Hepatic stellate cell (primary cell): ENCODE data around the gene B4GALT4.

Experiments used
- DNase-seq: peaks from one replicate; pipeline ENCODE4 v3.0.0; 2011; ENCODE audit warnings: low spot score

B4GALT4 gene

GRCh38 chr3:119237299-119237698 lies 3.4 kb downstream of the B4GALT4 start:
- DNase-seq: no peak

GRCh38 chr3:119236756-119237155 lies 3.9 kb downstream of the B4GALT4 start:
- DNase-seq: no peak

GRCh38 chr3:119235151-119235550 lies 5.5 kb downstream of the B4GALT4 start:
- DNase-seq: peak; percentile 54

DNA sequence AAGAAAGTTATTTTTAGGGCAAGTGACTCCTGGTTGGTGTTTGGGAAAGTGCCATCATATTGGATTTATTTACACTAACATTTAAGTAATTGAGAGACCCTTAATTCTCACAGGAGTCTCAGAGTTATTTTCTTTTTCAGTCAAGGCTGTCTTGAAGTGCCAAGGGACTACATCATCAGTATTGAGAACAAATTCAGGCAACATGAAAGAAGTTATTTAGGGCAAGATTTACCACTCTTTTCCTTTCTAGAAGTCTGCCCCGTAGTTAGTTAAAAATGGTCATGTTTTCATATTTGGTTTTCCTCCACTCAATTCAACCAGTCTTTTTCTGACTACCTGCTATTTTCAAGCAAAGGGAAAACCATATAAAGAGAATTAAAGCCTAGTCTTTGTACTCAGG lies 6.1 kb downstream of the B4GALT4 start:
- DNase-seq: no peak

- no peak for DNase-seq
Measured at GRCh38 chr3:119230745-119231144, 9.9 kb downstream of the B4GALT4 start.

- no peak for DNase-seq
Measured at GRCh38 chr3:119230071-119230470, 10.6 kb downstream of the B4GALT4 start.

- no peak for DNase-seq
Measured at GRCh38 chr3:119229190-119229589, 11.5 kb downstream of the B4GALT4 start.

GRCh38 chr3:119228373-119229145 lies 12.1 kb downstream of the B4GALT4 start:
- no peak for DNase-seq

DNA sequence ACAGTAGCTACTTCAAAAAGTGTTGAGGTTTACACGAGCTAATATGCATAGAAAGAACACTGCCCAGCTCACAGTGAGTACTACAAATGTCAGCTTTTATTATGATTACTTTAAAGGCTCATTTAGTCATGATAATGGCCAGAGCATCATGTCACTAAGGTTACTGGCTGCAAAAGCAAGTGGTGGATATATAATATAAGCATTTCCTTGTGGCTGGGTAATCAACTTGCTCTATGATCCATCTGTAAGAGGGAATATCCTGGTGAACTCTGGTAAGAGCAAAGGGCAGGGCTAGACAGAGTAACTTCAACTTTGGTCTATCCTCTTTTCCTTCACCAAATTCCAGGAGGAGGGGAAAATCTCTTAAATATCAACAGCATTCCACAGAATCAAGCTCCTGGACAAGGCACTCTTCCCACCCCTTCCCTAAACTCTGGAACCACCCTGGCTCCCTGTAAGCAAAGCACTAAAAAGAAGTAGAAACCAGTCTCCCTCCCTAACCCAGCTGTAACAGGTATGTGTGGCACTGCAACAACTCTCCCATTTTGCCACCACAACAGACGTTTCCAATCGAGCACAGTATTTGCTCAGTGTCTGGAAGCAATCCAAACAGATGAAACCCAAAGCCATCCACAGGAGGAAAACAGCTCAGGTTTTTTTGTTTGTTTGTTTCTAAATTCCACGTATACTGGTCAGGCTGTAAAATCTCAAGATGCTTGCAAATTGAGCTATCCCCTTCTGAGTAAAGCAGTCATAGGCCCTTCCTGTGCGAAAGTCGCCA lies 13.4 kb downstream of the B4GALT4 start:
- no peak for DNase-seq

DNA sequence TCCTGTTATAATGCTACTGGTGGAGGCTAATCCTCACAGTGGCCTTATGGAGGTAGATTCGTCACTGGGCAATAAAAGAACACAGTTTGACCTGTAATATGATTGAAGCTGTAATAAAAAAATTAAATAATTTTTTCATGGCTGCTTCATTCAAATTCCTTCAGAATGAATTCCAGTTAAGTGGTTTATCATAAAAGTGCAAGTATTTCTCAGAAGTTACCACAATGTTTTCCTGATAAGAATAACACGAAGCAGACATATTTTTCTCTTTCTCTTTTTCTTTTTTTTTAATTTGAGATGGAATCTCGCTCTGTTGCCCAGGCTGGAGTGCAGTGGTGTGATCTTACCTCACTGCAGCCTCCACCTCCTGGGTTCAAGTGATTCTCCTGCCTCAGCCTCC lies 15.6 kb downstream of the B4GALT4 start:
- DNase-seq: no peak

DNA sequence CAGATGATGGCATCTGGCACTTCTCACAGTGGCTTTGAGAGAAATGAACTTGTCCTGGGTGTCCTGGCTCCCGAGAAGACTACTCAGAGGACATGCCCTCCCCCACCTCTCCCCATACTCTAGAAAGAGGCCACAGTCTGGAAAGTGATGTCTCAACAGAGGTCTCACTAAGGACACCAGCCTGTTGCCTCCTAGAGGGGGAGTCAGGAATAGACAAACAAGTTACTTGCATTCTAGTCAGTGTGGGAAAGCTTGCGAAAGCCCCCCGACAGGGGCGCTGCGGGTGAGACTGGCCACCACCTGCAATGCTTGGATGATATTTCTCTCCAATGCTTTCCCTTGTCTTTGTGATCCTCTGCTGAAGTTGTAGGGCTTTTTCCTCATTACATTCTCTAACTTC lies 17.2 kb downstream of the B4GALT4 start:
- no peak for DNase-seq

DNA sequence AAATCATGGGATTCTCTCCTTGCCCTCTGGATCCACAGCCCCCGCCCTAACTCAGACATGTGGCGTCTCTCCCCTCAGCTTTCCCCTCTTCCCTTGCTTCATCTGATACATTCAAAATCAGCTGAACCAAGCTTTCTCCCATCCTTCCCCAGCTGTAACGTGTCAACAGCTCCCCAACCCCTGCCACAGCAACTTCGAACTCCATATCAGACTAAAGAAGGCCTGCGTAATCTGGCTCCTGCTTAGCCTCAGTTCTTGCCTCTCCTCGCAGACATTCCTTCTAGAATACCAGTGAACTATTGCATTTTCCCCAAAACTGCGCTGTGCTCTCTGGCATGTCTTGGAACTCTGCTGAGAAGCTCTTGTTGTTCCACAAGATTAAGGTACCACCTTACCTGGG lies 18.3 kb downstream of the B4GALT4 start:
- no peak for DNase-seq

DNA sequence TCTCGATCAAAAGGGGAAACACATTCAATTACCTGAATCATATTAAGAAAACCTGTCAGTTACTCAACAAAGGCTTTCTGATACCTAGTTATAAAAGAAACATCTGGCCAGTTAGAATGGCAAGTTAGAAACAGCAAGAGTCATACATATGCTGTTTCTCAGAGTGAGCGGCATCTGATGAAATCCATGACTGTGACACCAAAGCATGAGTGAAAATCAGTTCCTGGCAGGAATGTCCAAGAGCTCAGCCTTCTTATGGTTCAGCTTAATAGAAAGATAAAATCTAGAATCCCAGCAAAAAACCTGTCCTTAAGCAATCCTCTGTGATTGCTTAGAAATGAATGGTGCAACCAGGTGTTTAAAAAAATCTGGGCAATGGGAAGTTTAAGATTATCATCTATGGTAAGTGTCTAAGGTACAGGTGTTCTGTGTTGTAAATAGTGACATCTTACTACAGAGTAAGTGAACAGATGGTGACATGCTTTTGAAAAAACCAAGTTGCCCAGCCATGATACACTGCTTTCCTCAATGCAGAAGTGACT lies 18.8 kb downstream of the B4GALT4 start:
- DNase-seq: no peak

DNA sequence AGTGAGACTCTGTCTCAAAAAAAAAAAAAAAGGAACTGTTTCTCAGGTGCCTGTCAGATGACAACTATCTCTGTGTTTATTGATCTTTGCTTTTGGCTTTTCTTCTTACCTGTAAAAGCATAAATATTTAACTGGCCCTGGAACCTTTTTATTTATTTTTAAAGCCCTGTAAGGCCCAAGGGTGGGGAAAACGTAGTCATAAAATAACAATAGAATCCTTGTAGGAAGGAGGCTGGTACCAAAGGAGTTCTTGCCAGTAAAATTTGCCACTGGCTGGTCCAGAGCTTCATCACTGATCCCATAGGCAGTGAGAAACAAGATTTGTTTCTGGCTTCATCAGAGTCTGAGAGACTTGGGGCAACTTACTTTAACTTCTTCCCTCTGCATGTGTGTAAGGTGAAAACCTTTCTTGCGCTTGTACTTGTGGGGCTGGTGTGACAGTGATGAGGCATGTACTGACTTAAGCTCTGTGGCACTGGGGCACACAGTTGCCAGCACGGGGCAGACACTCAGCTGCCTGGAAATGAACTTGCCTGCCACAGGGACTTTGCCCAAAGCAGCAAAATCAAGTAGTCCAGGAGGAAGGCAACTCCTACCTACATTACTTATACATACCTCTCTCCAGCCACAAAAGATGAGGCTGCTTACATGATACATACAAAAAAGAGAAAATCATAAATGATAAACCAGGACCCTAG lies 19.6 kb downstream of the B4GALT4 start:
- DNase-seq: no peak

GRCh38 chr3:119220198-119220597 lies 20.5 kb downstream of the B4GALT4 start:
- no peak for DNase-seq

- no peak for DNase-seq
Measured at GRCh38 chr3:119219069-119219468, 21.6 kb downstream of the B4GALT4 start.

DNA sequence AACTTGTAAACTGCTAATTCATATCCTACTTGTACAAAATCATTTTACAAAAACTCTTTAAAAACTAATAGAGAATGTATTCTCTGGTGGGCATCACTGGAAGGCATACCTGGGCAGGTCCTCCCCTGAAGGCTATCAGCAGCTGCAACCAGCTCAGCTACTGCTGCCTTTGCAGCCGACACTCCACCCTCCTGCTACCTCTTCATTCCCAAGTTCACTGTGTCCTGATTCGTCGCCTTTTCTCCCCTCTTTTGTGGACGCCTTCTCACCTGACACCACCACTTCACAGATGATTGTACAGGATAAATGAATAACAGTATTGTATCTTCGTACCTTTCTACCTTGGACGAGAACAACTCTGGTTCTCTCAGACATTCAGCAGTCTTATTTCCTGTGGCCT lies 28.9 kb downstream of the B4GALT4 start:
- DNase-seq: no peak

DNA sequence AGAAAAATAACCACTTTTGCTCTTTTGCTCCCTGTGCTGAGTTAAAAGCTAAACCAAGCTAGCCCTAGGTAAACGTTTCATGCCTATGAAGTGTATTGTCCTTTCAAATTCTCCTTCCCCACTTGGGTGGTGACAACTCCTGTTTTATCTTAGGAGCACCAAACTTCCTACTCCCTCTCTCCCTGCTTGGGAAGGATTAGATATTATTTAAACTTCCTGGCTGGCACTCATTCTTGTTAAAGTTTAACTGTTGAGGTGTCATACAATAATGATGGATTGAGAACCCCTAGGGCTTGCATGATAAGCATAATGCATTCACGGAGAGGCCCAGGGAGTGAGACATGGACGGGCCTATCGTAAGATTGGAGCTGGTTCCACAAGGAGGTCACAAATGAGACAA lies 29.5 kb downstream of the B4GALT4 start:
- DNase-seq: no peak

DNA sequence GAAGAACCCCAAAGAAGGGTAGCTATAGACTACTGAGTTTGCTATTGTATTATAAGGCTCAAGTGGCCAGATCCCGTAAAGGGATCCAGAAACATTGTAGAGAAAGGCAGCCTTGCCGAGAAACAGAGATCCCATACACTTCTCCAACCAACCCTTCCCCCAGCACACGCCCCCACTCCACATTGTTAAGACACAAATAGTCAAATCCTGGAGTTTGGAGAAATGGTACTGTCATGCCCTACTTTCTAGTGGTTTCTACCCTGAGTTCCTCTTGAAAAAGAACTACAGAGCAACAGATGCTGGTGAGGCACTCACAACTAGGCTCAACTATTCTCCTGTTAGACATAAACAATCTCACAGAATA lies 33.2 kb downstream of the B4GALT4 start:
- no peak for DNase-seq

GRCh38 chr3:119206611-119207511 lies 33.8 kb downstream of the B4GALT4 start:
- no peak for DNase-seq

GRCh38 chr3:119205685-119206084 lies 35.0 kb downstream of the B4GALT4 start:
- no peak for DNase-seq

DNA sequence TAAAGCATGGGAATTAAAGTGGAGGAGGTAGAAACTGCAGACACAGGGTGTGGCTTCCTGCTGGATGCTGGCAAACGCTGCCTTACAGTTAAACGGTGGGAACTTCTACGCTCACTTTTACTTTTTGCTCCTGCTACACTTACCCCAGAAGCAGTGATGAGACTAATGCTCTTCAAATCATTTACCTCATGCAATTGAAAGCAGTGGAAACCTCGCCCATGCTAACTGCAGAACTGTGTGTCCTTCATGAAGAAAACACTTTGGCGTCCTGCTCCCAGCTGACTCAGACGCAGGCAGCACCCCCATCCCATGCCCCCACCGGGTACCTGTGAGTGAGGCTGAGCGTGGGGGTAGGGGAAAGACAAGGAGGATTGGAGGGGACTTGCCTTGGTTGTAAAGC lies 35.5 kb downstream of the B4GALT4 start:
- no peak for DNase-seq
